ENCODE measurements around the gene COX4I2. TPM values are rescaled to one million over a fixed set of nuclear protein-coding genes. Genes with fewer than 3 reads are reported as not detected.
A peak's percentile ranks its signal among the peaks of the same experiment; 100 is the strongest.

The COX4I2 gene
- total and polyA plus RNA-seq, 2 donors from 2014 or later = 1.3 to 6.9 TPM

DNA sequence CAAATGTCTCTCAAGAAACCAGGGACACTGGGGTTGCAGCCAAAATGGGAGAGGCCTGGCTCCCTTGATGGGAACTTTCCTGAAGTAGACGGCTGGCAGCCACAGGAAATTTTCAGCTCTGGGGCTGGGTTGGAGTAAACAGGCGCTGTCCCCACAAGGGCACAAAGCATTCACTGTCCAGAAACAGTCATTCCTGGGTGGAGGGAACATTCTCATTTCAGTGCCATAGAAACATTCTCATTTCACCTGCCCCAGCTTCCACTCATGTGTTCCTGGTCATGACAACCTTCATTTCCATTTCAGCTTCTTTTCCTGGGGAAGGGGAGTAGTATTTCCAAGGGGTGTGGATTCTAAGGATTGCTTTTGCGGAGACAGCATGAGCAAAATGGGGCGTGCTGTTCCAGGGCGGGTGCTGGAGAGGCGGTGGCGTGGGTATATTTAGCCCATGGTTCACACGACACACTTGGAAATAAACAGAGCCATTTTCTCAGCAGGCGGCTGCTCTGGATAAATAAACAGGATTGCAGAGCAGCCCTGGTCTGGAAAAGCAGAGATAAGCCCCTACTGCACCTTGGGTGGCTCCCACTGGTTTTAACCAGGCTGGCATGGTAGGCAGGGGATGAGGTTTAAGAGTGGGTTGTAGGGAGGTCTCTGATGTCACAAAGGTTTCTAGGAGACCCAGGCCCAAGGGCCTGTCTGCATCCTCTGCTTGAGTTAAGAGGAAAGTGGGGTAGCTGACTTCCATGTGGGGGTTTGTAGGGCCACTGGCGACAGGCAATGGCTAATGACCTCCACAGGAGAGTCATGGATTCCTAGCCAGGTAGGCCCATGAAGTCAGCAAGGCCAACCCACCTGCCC lies 32.9 kb downstream of the COX4I2 start:
- Histone ChIP-seq H3K9me3 (ENCODE audit: control insufficient read depth in 2 of 3, insufficient read depth in 1 of 3, low read length in 3 of 3) (no peaks in the 10 kb centered on the region), H3K27me3 (ENCODE audit: control insufficient read depth, insufficient read depth, low read length) (no peaks in the 10 kb centered on the region), H3K4me1 (ENCODE audit: control insufficient read depth in 2 of 3, insufficient read depth in 2 of 3, low read depth in 1 of 3, low read length in 3 of 3) (peaks cover 0 to 67% (median 67%) of the 10 kb centered on the region in 3 donors), H3K4me3 (ENCODE audit: low read length in 3 of 3) (peak overlapping the region in 2 of 3 donors; percentile 22), H3K9ac (ENCODE audit: low read length in 3 of 3) (peak overlapping the region in 2 of 3 donors; percentile 34 to 73), H3K36me3 (ENCODE audit: control insufficient read depth in 2 of 3, insufficient read depth in 3 of 3, low read length in 3 of 3) (peaks cover 0 to 4% (median 2%) of the 10 kb centered on the region in 3 donors), H3K27ac (ENCODE audit: low read depth in 2 of 2, low read length in 2 of 2) (peak overlapping the region; percentile 91 to 93)
- peak in 1 of 5 donors; percentile 78 for DNase-seq
- intact Hi-C loops (cut with DNase I) = no loop called here
- no peak for TF ChIP-seq CTCF (IDR thresholded peaks at IDR 0.05; ENCODE audit: borderline replicate concordance, extremely low read depth, insufficient read depth)
- FAIRE-seq = no peak

DNA sequence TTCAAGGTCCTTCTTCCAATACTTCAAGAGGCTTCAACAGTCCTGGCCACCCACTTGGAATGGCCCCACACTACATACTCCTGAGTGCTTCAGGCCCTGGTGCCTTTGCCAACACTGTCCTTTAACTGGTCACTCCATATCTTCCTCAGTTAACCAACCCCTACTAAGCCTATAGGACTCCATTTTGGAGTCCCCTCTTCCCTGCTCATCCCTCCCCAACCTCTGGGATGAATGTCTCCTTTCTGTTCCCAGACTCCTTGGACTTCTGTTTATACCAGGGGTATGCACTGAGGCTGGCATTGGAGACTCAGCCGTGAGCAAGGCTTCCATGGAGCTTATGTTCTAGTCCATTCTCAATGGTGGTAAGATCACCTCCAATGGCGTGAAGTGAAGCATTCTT lies 33.6 kb downstream of the COX4I2 start:
- Histone ChIP-seq H3K9me3 (ENCODE audit: control insufficient read depth in 2 of 3, insufficient read depth in 1 of 3, low read length in 3 of 3) (no peaks in the 10 kb centered on the region), H3K36me3 (ENCODE audit: control insufficient read depth in 2 of 3, insufficient read depth in 3 of 3, low read length in 3 of 3) (peaks cover 0 to 4% (median 0%) of the 10 kb centered on the region in 3 donors), H3K27ac (ENCODE audit: low read depth in 2 of 2, low read length in 2 of 2) (peak overlapping the region; percentile 91 to 93), H3K27me3 (ENCODE audit: control insufficient read depth, insufficient read depth, low read length) (no peaks in the 10 kb centered on the region), H3K4me1 (ENCODE audit: control insufficient read depth in 2 of 3, insufficient read depth in 2 of 3, low read depth in 1 of 3, low read length in 3 of 3) (peaks cover 0 to 72% (median 67%) of the 10 kb centered on the region in 3 donors), H3K9ac (ENCODE audit: low read length in 3 of 3) (peak overlapping the region in 1 of 3 donors; percentile 73), H3K4me3 (ENCODE audit: low read length in 3 of 3) (peak overlapping the region in 1 of 3 donors; percentile 22)
- no peak for DNase-seq
- no peak for FAIRE-seq
- no peak for TF ChIP-seq CTCF (IDR thresholded peaks at IDR 0.05; ENCODE audit: borderline replicate concordance, extremely low read depth, insufficient read depth)
- intact Hi-C loops (cut with DNase I) = no loop called here

GRCh38 chr20:31673435-31673834 lies 35.7 kb downstream of the COX4I2 start:
- peaks cover 0 to 83% (median 69%) of the 10 kb centered on the region in 3 donors for H3K4me1 ChIP-seq (ENCODE audit: control insufficient read depth in 2 of 3, insufficient read depth in 2 of 3, low read depth in 1 of 3, low read length in 3 of 3)
- no peak overlapping the region for H3K4me3 ChIP-seq (ENCODE audit: low read length in 3 of 3)
- DNase-seq (no peak), FAIRE-seq (no peak)
- TF ChIP-seq CTCF (IDR thresholded peaks at IDR 0.05; ENCODE audit: borderline replicate concordance, extremely low read depth, insufficient read depth) = no peak
- intact Hi-C loops (cut with DNase I) = no loop called here
- no peaks in the 10 kb centered on the region for H3K27me3 ChIP-seq (ENCODE audit: control insufficient read depth, insufficient read depth, low read length)
- no peaks in the 10 kb centered on the region for H3K9me3 ChIP-seq (ENCODE audit: control insufficient read depth in 2 of 3, insufficient read depth in 1 of 3, low read length in 3 of 3)
- peaks cover 0 to 10% (median 0%) of the 10 kb centered on the region in 3 donors for H3K36me3 ChIP-seq (ENCODE audit: control insufficient read depth in 2 of 3, insufficient read depth in 3 of 3, low read length in 3 of 3)
- H3K27ac ChIP-seq (ENCODE audit: low read depth in 2 of 2, low read length in 2 of 2) = peak overlapping the region in 1 of 2 donors; percentile 81
- H3K9ac ChIP-seq (ENCODE audit: low read length in 3 of 3) = no peak overlapping the region
